ENCODE data around the gene TMEM18.
"Not testable (repeated sequence)": the region's sequence is repeated elsewhere in the genome, so short reads cannot be mapped to it uniquely, and the experiment has no call there.

Gene TMEM18

DNA sequence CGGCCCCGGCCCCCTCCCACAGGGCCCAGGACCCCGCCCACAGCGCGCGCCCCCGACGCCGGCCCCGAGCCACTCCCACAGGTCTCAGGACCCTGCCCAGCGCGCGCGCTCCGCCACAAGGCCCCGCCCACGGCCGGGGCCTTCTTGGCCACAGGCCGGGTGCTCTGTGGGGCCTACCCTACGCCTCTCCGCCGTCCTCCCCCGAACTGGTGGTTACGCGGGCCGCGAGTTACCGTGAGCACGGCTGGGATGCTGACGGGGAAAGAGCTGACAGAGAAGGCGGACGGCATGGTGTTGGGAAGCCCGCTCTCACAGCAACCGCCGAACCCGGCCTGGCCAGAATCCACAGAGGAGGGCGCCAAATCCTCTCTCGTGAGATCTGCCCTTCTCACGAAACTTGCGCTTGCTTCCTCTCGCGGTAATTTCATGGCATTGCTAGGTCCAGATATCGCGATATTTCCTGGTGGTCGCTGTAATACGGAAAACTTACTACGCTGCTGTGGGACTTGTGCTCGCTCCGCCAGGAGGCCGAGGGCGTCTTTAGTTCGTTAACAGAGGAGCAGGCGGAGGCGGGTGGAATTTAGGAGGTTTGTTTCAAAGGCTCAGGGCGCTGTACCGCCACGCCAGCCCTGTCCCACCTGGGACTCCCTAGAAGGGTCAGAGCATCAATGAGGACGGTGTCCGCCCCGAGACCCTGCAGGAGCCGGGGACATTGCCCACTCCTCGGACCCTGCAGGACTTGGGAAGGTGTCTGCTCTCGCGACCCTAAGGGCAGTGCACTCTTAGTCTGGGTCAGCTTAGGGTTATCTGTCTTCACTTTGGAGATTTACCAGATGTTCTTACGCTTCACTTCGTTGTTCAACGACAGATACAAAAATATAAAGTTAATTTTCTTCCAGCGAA lies at the start of gene TMEM18:
Gene TMEM18 (minus strand): TSS at position 351 of the 903 bp plus-strand sequence. CDS start 61 bp downstream, at position 290.
- peak; percentile 99 for DNase-seq

DNA sequence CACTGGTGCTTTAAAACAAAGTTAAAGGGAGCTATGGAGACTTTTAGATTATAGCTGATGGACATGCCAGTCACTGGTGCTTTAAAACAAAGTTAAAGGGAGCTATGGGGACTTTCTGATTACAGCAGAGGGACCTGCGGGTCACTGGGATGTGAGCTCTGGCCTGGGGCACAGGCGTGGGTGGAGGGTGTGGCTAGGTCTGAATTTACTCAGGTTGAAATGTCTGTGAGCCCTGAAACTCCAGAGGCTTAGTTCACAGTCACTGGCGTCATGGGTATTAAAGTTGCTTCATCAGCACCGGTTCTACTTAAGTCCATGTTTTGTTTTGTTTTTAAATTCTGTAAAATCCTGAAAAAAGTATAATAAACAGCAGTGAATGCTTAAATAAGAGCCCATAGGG lies 49.0 kb upstream of the TMEM18 start:
- no peak for DNase-seq

DNA sequence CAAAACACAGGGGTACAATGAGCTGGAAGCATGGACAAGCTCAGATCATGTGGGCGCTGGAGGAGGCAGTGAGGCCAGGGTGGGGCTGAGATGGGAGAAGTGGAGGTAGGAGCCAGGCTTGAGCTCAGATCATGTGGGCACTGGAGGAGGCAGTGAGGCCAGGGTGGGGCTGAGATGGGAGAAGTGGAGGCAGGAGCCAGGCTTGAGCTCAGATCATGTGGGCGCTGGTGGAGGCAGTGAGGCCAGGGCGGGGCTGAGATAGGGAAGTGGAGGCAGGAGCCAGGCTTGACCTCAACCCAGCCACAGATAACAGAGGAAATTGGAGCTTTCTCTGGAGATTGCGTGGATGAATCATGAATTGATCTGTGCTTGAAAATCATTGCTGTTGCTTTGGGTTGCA lies 48.3 kb upstream of the TMEM18 start:
- DNase-seq = peak; percentile 16

DNA sequence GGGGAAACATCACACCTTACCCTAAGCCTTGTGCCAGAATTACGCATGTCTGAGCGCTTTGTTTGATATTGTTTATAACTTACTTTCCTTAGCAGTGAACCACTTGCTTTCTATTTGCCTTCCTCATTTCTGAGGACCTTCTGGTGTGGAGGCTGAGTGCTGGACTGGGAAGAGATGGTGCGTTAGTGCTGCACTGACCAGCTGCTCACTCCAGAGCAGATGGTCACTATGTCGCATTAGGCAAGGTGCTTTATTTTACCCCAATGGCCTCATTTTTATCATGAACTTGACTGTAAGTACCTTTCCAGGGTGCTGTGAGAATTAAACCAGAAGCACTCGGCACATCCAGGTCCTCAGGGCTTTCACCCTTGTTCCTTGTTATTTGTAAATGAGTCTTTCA lies 46.6 kb upstream of the TMEM18 start:
- no peak for DNase-seq

DNA sequence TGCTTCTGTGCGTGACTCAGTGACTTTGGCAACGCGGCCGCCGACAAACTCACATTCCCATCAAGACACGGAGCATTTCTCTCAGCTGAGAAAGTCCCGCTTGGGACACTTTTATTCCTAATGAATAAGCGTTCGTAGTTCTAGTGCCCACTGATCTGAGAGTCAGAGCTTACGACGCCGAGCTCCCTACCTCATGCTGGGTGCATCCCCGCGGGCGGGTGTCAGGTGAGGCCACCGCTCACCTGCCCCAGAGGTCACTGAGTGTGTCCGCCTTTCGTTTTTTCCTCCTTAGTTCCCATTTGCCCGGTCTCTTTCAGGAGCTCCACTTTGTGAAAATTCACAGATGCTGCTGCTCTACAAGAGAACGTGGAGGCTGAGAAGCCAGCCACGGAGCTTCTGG lies 43.6 kb upstream of the TMEM18 start:
- DNase-seq = no peak

DNA sequence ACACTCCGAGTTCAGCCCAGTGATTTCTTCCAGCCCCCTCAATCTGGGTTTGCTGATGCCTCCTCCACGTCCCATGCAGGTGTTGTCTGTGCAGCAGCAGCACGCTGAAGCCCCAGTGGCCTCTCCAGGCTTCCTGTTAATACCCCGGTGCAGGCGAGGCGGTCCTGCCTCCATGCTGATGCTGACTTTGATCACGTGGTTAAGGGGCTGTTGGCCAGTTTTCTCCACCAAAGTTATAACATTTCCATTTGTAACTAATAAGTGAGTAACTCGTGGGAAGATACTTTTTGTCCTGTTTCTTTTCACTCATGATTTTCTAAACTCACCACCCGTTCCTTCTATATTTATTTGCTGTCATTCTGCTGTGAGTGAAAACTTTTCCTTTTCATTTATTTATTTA lies 42.5 kb upstream of the TMEM18 start:
- DNase-seq = no peak

DNA sequence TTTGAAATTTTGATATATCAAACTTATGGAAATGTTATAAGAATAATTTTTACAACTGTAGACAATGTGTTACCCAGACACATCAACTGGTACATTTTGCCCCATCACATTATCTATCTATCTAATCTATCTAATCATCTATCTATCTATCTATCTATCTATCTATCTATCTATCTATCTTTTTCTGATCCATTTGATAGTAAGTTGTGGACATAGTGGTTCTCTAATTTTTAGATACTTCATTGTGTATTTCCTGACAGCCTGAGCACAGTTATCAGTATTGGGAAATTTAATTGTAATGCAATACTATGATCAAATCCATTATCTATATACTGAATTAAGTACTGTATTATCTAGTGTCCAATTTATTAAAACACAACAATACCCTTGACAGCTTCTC lies 42.0 kb upstream of the TMEM18 start:
- no peak for DNase-seq

DNA sequence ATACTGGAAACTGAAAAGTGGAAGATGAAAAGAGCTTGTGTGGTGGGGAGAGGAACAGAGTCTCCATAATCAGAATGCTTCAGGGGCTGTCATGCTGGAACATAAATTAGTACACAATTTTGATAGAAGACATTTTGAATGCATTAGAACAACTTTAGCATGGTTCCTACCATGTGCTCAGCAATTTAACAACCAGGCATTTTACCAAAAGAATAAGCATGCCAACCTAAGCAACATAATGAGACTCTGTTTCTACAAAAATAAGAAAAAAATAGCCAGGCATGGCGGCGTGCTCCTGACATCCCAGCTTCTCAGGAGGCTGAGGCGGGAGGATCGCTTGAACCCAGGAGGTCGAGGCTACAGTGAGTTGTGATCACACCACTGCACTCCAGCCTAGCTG lies 40.5 kb upstream of the TMEM18 start:
- DNase-seq = no peak

DNA sequence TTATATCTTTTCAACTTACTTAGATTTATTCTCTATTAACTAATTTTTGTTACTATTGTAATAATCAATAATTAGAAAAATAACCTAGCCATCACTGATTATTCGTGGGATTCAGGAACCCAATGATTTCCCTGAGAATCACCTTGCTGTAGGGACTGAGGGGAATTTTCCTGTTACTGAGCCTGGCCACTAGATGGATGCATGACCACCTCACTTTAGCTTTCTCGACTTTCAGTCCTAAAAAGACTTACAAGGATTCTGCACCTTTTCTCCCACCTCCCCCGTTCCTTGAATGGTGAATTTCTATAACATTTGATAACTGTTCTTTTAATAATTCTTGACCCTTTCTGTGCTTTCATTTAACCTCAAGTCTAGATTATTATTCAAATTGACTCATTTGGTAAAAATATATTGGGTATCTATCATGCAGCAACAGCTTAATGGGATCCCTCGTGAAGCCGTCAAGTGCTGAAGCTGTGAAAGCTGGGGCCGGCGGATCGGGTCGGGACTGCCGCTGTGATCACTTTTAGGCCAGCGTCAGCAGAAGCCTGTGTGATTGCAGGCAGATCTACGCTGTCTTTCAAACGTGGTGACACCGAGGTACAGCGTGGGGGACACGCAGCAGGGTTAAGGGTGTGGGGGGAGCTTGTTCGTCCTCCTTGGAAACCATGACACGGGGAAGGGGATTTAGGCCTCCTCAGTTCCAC lies 38.8 kb upstream of the TMEM18 start:
- no peak for DNase-seq

DNA sequence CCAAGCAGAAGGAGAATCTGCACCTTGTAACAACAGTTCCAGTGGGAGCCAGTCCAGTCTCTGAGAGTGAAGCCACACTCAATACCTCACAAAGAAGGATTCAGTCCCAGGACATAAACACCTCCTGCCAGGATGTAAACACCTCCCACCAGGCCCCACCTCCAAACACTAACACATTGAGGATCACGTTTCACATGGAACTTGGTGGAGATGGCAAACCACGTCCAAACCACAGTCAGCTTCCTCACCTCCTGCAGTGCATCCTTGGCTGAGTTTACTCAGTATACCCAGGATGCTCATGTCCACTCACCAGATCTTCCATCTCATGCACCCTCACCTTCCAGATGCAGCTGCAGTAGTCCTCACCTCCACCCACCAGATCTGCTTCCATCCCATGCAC lies 37.8 kb upstream of the TMEM18 start:
- no peak for DNase-seq

DNA sequence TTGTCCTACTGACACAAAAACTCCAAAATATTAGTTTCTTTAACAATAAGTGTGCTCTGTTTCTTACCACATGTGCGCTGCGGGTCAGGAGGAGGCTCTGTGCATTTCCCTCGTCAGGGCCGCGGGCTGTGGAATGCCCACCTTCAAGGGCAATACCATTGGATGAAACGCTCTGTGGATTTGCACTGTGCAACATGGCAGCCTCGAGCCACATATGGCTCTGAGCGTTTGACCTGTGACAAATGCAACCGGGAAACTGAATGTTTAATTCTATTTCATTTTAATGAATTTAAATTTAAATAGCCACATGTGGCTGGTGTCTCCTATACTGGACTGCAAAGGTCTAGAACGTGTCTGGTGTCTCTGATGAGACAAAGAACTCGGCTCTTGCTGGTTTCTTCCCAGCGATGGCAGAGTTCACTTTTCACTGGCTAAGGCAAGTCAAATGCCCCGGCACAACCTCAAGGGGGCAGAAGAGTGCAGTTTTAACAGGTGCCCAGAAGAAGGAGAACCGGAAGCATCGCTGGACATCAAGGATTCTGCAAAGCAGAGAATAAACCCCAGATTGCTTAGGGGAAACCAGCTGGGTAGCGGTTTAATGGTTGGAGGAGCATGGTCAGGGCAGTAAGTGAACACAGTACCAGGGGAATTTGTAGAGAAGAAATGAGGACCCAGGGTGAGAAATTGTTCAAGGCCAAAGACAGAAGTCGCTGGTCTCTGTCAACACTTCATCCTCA lies 37.0 kb upstream of the TMEM18 start:
- DNase-seq = peak; percentile 51

DNA sequence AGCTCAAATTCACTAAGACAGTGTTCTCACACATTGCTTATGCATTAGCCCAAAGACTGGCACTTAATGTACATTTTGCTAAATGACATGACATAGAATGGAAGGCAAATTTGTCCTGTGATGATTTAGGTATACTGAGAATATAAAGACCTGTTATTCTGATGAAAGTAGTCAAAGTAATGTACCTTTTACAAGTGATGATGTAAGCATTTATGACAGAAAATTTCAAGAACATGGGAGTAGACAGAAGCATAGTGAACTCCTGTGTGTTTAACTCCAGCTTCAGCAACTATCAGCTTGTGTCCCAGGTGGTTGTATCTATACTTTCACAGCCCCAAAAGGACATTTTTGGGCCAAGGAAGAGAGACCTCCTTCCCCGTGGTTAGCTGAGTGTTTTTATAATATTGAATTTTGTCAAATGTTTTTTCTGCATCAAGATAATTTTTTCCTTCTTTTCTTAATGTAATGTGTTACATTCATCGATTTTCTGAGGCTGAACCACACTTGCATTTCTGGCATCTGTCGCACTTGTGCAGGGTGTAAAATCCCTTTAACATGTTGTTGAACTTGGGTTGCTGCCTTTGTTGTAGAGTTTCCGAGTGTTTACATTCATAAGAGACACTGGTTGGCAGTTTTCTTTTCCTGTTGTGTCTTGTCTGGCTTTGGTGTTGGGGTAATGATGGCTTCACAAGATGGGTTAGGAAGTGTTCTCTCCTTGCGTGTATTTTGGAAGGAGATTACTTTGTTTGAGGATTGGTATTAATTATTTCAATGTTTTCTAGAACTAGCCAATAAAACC lies 33.9 kb upstream of the TMEM18 start:
- DNase-seq = no peak

DNA sequence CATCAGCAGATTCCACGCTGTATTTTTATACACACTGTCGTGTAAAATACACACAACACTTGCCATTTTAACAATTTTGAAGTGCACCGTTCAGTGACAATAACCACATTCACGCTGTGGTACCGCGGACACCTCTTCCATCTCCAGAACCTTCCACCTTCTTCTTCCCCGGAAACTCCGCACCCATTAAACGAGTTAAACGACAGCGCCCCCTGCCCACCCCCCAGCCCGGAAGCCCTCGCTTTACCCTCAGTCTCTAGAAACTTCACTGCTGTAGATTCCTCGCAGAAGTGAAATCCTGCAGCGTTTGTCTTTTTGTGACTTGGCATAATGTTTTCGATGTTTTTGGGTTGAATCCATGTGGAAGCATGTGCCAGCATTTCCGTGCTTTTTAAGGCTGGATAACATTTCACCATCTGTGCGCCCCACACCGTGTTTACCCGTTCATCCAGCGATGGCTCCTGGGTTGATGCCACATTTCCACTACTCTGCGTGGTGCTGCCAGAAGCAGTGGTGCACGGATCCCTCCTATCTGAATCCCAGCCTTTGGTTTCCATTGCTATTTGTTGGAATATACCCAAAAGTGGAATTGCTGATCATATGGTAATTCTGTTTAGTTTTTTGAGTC lies 32.0 kb upstream of the TMEM18 start:
- no peak for DNase-seq

DNA sequence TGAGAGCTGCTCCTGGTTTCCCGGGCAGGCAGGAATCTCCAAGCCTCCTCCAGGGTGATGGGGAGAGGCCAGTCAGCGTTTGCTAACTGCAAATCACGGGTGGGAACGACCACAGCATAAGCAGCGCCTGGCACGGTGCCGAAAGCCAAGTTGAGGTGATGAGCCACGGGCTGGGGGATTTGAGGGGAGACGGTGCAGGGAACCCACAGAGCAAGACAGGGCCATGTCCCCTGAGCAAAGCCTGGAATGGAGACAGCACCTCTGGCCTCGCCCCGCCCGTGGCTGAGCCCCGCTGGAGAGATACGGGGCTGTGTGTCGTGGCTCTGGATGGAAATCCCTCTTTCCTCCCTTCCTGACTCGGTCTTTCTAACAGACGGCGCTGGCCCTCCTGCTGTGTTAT lies 31.5 kb upstream of the TMEM18 start:
- DNase-seq = no peak

DNA sequence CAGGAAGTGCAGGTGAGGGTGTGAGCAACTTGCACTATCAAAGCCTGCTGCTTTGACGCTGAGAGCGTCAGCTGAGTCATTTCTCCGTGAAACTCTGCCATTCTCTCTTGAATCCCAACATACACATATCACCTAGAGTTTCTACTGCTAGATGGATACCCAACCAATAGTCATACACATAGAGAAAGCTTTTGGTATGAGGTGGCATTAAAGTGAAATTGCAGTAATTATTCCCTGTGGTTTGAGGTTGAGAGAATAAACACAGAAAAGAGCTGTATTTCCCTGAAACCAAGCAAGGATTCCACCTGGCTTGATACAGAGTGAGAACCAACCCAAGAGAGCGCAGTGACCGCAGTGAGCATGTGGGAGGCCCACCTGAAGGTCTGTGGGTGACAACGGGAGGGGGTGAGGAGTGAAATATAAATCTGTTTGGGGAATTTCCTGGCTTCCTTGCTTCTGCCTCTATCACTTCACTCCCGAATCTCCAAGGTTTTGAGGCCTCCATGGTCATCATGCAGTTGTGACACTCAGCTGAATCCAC lies 28.8 kb upstream of the TMEM18 start:
- no peak for DNase-seq

DNA sequence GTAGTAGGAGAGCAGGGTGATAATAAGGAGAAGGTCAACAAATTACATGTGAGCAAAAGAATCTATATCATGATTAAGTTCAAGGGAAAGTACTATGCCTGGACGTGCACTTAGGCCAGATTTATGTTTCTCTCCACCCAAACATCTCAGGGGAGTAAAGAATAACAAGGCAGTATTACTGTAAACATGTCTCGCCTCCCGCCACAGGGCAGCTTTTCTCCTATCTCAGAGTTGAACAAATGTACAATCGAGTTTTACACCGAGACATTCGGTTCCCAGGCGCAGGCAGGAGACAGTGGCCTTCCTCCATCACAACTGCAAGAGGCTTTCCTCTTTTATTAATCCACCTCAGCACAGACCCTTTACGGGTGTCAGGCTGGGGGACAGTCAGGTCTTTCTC lies 25.6 kb upstream of the TMEM18 start:
- DNase-seq = not testable (repeated sequence)

DNA sequence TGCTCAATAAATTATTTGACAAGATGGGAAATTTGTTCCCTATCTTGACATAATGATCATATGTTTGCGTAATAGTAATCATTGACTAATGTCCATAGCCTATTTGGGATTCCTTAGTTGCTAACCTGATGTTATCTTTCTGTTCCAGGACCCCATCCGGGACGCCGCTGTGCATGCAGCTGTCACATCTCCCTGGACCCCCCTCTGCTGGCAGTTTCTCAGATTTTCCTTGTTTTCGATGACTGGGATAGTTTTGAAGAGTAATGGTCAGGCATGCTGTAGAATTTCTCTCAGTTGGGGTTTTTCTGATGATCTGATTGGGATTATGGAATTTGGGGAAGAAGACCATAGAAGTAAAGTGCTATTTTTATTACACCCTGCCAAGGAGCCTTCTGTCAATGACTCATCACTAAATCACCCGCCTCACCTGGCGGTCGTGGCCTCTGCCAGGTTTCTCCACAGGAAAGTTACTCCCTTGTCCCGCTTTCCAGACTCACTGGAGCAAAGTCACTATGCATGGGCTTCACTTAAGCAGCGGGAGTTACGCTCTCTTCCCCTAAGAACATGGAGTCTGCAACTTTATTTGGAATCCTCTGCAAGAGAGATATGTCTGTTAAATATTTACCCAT lies 19.9 kb upstream of the TMEM18 start:
- DNase-seq = no peak

DNA sequence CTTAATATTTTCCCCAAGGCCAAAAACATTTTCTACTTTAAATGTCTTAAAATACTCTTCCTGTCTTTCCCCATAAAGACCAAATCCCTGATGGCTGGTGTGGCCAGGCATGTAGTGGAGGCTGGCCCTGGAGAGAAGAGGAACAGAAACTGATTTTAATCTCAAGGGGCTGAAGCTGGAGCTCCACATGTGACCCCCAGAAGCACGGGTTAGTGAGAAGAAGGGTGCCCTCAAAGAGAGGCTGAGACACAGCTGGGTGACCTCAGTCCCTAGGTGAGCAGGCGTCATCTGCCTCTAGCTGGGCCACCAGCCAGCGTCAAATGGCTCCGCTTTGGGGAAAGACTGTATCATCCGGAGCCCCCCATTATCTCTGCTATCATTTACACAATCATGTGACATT lies 19.3 kb upstream of the TMEM18 start:
- DNase-seq = no peak

DNA sequence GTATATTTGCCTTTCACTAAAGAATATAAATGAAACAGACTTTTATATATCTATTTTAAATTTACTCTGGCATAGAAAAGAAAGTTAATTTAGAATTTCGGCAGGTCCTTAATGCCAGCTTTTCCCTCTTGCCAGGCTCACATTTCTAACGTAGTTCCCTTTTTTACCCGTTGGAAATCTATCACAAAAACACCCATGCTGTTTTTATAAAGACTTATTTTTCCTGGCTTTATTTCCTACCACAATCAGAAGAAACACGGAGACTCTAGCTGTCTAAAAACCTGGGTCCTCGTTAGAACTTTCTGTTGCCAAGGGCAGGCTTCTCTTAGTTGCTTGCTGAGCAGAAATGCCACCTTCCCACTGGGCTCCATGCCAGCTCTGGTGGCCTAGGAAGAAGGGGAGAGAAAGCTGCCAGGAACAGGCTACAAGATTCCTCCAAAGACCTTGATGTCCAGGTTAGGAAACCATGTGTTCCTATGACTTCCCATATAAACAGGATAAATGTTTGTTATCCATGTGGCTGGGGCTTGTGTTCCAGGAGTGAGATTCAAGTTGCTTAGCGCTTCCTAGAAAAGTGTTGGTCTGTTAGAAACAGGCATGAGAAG lies 17.8 kb upstream of the TMEM18 start:
- DNase-seq = no peak

DNA sequence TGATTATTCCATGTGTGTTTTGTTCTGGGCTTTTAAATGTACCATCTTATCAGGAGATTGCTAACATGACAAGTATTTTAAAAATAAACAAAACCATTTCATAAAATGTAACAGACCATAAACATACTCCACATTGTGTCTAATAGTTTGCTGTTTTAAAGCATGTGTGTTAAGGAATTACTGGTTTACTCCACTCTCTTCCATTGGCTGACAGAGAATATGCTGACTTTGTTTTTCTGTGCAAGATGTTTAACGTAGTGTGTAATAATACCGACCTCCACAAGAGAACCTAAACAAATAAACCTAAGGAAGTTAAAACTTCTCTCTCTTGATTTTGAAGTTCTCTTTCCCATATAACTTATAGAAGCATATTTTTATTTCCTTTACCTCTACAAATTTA lies 17.0 kb upstream of the TMEM18 start:
- DNase-seq = no peak

DNA sequence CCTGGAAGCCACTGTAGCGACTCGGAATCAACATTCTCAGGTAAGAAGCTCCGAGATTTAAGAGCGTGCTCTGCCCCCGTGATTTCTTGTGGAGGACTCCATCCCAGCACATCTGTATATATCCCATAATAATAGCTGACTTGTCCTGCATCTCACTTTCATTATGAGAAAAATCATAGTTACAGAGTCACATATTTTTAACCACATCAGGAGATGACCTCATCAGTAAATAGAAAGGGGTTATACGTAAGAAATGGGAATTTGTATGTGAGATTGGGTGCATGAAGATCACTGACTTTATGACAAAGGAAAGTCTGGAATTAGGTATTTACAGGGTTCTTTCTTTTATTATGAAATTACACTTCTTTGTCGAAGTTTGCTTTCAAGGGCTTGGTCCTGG lies 16.4 kb upstream of the TMEM18 start:
- no peak for DNase-seq
